HepG2 (cell line): ENCODE measurements around the gene KDM2B. TPM values are rescaled to one million over a fixed set of nuclear protein-coding genes. Genes with fewer than 3 reads are reported as not detected.

ENCODE experiments used
- ATAC-seq: fragments of 200-7000 bp; cut with Tn5 transposase; 3 replicates; pipeline ENCODE4 v1.9.1; 2020; ENCODE audit warnings: mild to moderate bottlenecking, moderate library complexity
- BruUV-seq: library from RNA; stranded (reverse); fragments of 400-500 nt; replicated peaks from 2 replicates; lab custom pipeline; 2021; lab: Mats Ljungman, UMichigan
- CTCF ChIA-PET: fragments of 300-600 bp; formaldehyde crosslinking; extraction: SDS; loops from one replicate; lab custom pipeline; 2021; ENCODE audit warnings: low total read pairs, inconsistent platforms, low intra/inter-chr PET ratio; lab: Yijun Ruan, JAX
- POLR2A ChIA-PET: fragments of 350-600 bp; sonication (Branson Sonifier 250); formaldehyde crosslinking; loops from one replicate; lab custom pipeline; 2020; ENCODE audit warnings: antibody characterized with exemption, inconsistent platforms; lab: Yijun Ruan, JAX
- DNase-seq: peaks from one replicate; pipeline ENCODE4 v3.0.0-alpha.2; 2015; ENCODE audit warnings: low spot score
- FAIRE-seq: peaks from 3 replicates; lab custom pipeline; 2011; peaks lifted over from hg19 to GRCh38; lab: Jason Lieb, UNC
- H2AFZ ChIP-seq: one replicate; pipeline ENCODE4 v1.6.1; 2011; ENCODE audit warnings: low read length, inconsistent platforms
- H3K27ac ChIP-seq: fragments of 300-600 bp; 3 replicates; pipeline ENCODE4 v1.8.0; 2011; ENCODE audit warnings: mixed run types, mild to moderate bottlenecking, mixed read lengths, low read length, inconsistent platforms; ENCODE audit not compliant: insufficient read depth; ENCODE audit errors: extremely low read length
- H3K27me3 ChIP-seq, 2 experiments: fragments of 200-600 bp in 1 of 2; 2 replicates in 1 of 2; 3 replicates in 1 of 2; pipeline versions ENCODE4 v1.6.0 to v1.8.0; 2011; ENCODE audit warnings: low read length in 2 of 2, mild to moderate bottlenecking in 2 of 2, moderate library complexity in 2 of 2, inconsistent platforms in 1 of 2; ENCODE audit not compliant: insufficient read depth in 2 of 2, control insufficient read depth in 1 of 2
- H3K36me3 ChIP-seq, 2 experiments: fragments of 200-600 bp in 1 of 2; replicated peaks in 1 of 2; 2 replicates in 1 of 2; 3 replicates in 1 of 2; pipeline versions ENCODE4 v1.5.1 to v1.8.0; 2011; ENCODE audit warnings: low read length in 2 of 2, inconsistent platforms in 1 of 2; ENCODE audit not compliant: insufficient read depth in 2 of 2, control insufficient read depth in 1 of 2
- H3K4me1 ChIP-seq: 2 replicates; pipeline ENCODE4 v1.5.1; 2012; ENCODE audit warnings: low read length, inconsistent platforms; ENCODE audit not compliant: insufficient read depth
- H3K4me2 ChIP-seq: 2 replicates; pipeline ENCODE4 v1.6.0; 2011; ENCODE audit warnings: low read depth, low read length, inconsistent platforms
- H3K4me3 ChIP-seq, 3 experiments: fragments of 200-600 bp in 1 of 3; sonication (generic), shearing (Covaris generic) in 1 of 3; replicated peaks in 1 of 3; 2 replicates each; pipeline ENCODE4 v1.5.1; 2011 to 2016; ENCODE audit warnings: low read length in 3 of 3, inconsistent platforms in 2 of 3, low read depth in 2 of 3, mild to moderate bottlenecking in 2 of 3, control low read depth in 1 of 3, mixed read lengths in 1 of 3; ENCODE audit not compliant: insufficient read depth in 1 of 3
- H3K79me2 ChIP-seq: one replicate; pipeline ENCODE4 v1.6.1; 2011; ENCODE audit warnings: low read length, inconsistent platforms; ENCODE audit not compliant: insufficient read depth
- H3K9ac ChIP-seq: 2 replicates; pipeline ENCODE4 v1.6.0; 2011; ENCODE audit warnings: mild to moderate bottlenecking, low read depth, low read length, inconsistent platforms; ENCODE audit not compliant: insufficient read depth
- H3K9me3 ChIP-seq: 2 replicates; pipeline ENCODE4 v1.5.1; 2012; ENCODE audit warnings: mild to moderate bottlenecking, low read length
- H4K20me1 ChIP-seq: 2 replicates; pipeline ENCODE4 v1.6.0; 2011; ENCODE audit warnings: inconsistent platforms, mild to moderate bottlenecking, low read length, moderate library complexity; ENCODE audit not compliant: insufficient read depth
- ATF6 ChIP-seq: sonication (generic); formaldehyde crosslinking; conservative IDR thresholded peaks from 2 replicates; pipeline ENCODE4 v1.4.0; 2020; ENCODE audit warnings: missing genetic modification reagents
- DPF2 ChIP-seq: sonication (generic); formaldehyde crosslinking; IDR thresholded peaks from 2 replicates; pipeline ENCODE4 v1.4.0; 2020; ENCODE audit warnings: mild to moderate bottlenecking, low read depth, missing genetic modification reagents, borderline replicate concordance
- GMEB1 ChIP-seq: sonication (generic); formaldehyde crosslinking; IDR thresholded peaks from 2 replicates; pipeline ENCODE4 v1.5.1; 2020; ENCODE audit warnings: missing genetic modification reagents, mild to moderate bottlenecking, borderline replicate concordance
- MED8 ChIP-seq: sonication (generic); formaldehyde crosslinking; IDR thresholded peaks from 2 replicates; pipeline ENCODE4 v1.8.1; 2023; ENCODE audit warnings: mild to moderate bottlenecking, missing genetic modification reagents; ENCODE audit not compliant: insufficient replicate concordance
- NFRKB ChIP-seq: fragments of 450-650 bp; IDR thresholded peaks from 2 replicates; pipeline ENCODE4 v1.6.1; 2017
- SMAD9 ChIP-seq: sonication (generic); formaldehyde crosslinking; IDR thresholded peaks from 2 replicates; pipeline ENCODE4 v1.5.1; 2020; ENCODE audit warnings: mild to moderate bottlenecking, missing genetic modification reagents
- TEAD2 ChIP-seq: sonication (generic); formaldehyde crosslinking; IDR thresholded peaks from 2 replicates; pipeline ENCODE4 v1.9.0; 2021; ENCODE audit warnings: missing genetic modification reagents
- TRIM22 ChIP-seq: fragments of 450-650 bp; IDR thresholded peaks from 2 replicates; pipeline ENCODE4 v1.6.1; 2017
- ZNF484 ChIP-seq: sonication (generic); formaldehyde crosslinking; IDR thresholded peaks from 2 replicates; pipeline ENCODE4 v1.5.1; 2020; ENCODE audit warnings: mild to moderate bottlenecking, low read depth, missing genetic modification reagents, borderline replicate concordance
- ZNF549 ChIP-seq: sonication (generic); formaldehyde crosslinking; IDR thresholded peaks from 2 replicates; pipeline ENCODE4 v1.5.0; 2020; ENCODE audit warnings: missing genetic modification reagents
- ZNF652 ChIP-seq: IDR thresholded peaks from 2 replicates; pipeline ENCODE4 v1.6.1; 2016; ENCODE audit warnings: low read depth, borderline replicate concordance
- ZSCAN20 ChIP-seq: sonication (generic); formaldehyde crosslinking; IDR thresholded peaks from 2 replicates; pipeline ENCODE4 v1.4.0; 2020; ENCODE audit warnings: missing genetic modification reagents, mild to moderate bottlenecking, borderline replicate concordance
- WGBS: methylation state at CpG from one replicate; pipeline ENCODE4 v1.1.6; 2017; ENCODE audit warnings: low lambda C conversion rate; 5-methylcytosine and 5-hydroxymethylcytosine counted together
- in situ Hi-C: cut with HindIII; loops from 2 replicates; pipeline ENCODE4 v1.10.0; 2017; ENCODE audit warnings: low pct_unique_long_range_greater_than_20kb; ENCODE audit not compliant: extremely low pct_ligation_motif_present
- intact Hi-C: fragments of 100-400 bp; cut with micrococcal nuclease; formaldehyde crosslinking; loops from one replicate; pipeline ENCODE4 v1.10.0; 2022; ENCODE audit not compliant: unreplicated experiment
- polyA plus RNA-seq, 8 experiments: library from polyadenylated mRNA; depleted of rRNA in 3 of 8; stranded (reverse) in 7 of 8; unstranded in 1 of 8; fragments of >200 nt; fragmentation: Illumina TruSeq in 4 of 8; extraction: Trizol in 4 of 8; gene quantifications; 2 replicates each; pipeline versions ENCODE4 v1.2.1 to v1.2.3, GENCODE V29; 2011 to 2016; ENCODE audit warnings: low read depth in 4 of 8, missing spikeins in 1 of 8, mixed read lengths in 1 of 8; ENCODE audit not compliant: insufficient read depth in 1 of 8
- total RNA-seq, 5 experiments: library from RNA; depleted of rRNA; stranded (reverse); fragments of >200 nt; fragmentation: Illumina TruSeq; extraction: Trizol; gene quantifications; 2 replicates each; pipeline ENCODE4 v1.2.3, GENCODE V29; 2016; ENCODE audit warnings: low read depth in 1 of 5
- TF ChIP-seq, protein P1 (sequence below): sonication (generic); formaldehyde crosslinking; IDR thresholded peaks from 2 replicates; pipeline ENCODE4 v1.5.1; 2020; ENCODE audit warnings: mild to moderate bottlenecking, moderate library complexity, missing genetic modification reagents
- TF ChIP-seq, protein P2 (sequence below): sonication (generic); formaldehyde crosslinking; IDR thresholded peaks from 2 replicates; pipeline ENCODE4 v1.4.0; 2020; ENCODE audit warnings: mild to moderate bottlenecking, low read depth, missing genetic modification reagents

Gene KDM2B
- total and polyA plus RNA-seq, 2 of the 13 experiments (the other 11 are each of a cell fraction or from before 2014, with no cell fraction given), result 17.5 to 26.1 TPM

DNA sequence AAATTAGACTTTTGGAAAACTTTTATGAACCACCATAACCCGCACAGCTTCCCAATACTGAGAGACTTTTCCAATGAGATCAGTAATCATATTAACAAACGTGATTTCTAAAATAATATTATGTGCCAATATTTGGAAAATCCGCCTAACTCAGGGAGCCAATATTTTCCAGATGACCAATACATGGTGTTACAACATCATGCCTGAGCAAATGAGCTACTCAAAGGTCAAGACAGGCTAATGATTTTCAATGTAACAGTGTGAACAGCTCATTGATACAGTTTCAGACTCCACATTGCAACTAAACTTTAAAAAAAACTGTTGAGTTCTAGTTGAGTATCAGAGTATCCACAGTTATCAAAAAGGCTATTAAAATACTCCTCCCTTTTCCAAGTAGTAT, 134.1 kb downstream of the KDM2B start:
- Histone ChIP-seq H3K79me2 (peaks cover 2% of the 10 kb centered on the region), H3K4me3 (no peak overlapping the region), H3K4me1 (peaks cover 11% of the 10 kb centered on the region; the same call in 1 of the 2 replicates), H3K27ac (no peak overlapping the region), H3K9me3 (no peaks in the 10 kb centered on the region), H3K36me3 (peaks cover 15 to 46% of the 10 kb centered on the region in 2 experiments; a peak in 4 of 5 replicates), H3K27me3 (no peaks in the 10 kb centered on the region), H3K9ac (no peak overlapping the region), H4K20me1 (no peaks in the 10 kb centered on the region), H2AFZ (no peak overlapping the region), H3K4me2 (no peak overlapping the region)
- POLR2A ChIA-PET, result interaction anchor here (0.7 kb wide), 1 partner anchor 93 kb away, joined by 3 read pairs; no protein-coding TSS in a partner anchor
- FAIRE-seq, result no peak
- no TSS peak for BruUV-seq
- no peak for DNase-seq
- CTCF ChIA-PET, result no interaction called here
- in situ Hi-C loops, result no loop called here
- ATAC-seq, result no peak
- intact Hi-C loops, result no loop called here
- WGBS, result 78% methylated on average over 3 of the region's 3 CpGs
- TF ChIP-seq ZNF549 (CRISPR knock-in tag) (no peak), NFRKB (no peak), ZNF484 (CRISPR knock-in tag) (no peak), ZNF652 (CRISPR knock-in tag) (no peak), ZSCAN20 (CRISPR knock-in tag) (no peak), TRIM22 (no peak), GMEB1 (CRISPR knock-in tag) (no peak), SMAD9 (CRISPR knock-in tag) (no peak), MED8 (CRISPR knock-in tag) (no peak), DPF2 (no peak), TEAD2 (CRISPR knock-in tag) (no peak), ATF6 (CRISPR knock-in tag) (no peak)
- TF ChIP-seq, protein P1, sequence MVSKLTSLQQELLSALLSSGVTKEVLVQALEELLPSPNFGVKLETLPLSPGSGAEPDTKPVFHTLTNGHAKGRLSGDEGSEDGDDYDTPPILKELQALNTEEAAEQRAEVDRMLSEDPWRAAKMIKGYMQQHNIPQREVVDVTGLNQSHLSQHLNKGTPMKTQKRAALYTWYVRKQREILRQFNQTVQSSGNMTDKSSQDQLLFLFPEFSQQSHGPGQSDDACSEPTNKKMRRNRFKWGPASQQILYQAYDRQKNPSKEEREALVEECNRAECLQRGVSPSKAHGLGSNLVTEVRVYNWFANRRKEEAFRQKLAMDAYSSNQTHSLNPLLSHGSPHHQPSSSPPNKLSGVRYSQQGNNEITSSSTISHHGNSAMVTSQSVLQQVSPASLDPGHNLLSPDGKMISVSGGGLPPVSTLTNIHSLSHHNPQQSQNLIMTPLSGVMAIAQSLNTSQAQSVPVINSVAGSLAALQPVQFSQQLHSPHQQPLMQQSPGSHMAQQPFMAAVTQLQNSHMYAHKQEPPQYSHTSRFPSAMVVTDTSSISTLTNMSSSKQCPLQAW (CRISPR knock-in tag), result no peak
- TF ChIP-seq, protein P2, sequence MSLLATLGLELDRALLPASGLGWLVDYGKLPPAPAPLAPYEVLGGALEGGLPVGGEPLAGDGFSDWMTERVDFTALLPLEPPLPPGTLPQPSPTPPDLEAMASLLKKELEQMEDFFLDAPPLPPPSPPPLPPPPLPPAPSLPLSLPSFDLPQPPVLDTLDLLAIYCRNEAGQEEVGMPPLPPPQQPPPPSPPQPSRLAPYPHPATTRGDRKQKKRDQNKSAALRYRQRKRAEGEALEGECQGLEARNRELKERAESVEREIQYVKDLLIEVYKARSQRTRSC (CRISPR knock-in tag), result no peak
